Upper lobe of left lung (tissue), 6 donors: Measurements from ENCODE around the gene VDR. TPM values are rescaled to one million over a fixed set of nuclear protein-coding genes. Genes with fewer than 3 reads are reported as not detected.

Source experiments
- ATAC-seq, 2 donors: fragments of 200-7000 bp; cut with Tn5 transposase; one replicate each; pipeline ENCODE4 v1.9.1; 2022; ENCODE audit warnings: mild to moderate bottlenecking in 2 of 2, moderate library complexity in 2 of 2; ENCODE audit not compliant: low FRiP score in 2 of 2
- DNase-seq, 2 donors: peaks; one replicate each; pipeline ENCODE4 v3.0.0-alpha.2; 2019 to 2020
- H3K27ac ChIP-seq, 4 donors: fragments of 200-600 bp; sonication (generic); one replicate each; pipeline ENCODE4 v1.5.1; 2016 to 2019
- H3K27me3 ChIP-seq, 4 donors: fragments of 200-600 bp; sonication (generic); one replicate each; pipeline ENCODE4 v1.5.1; 2017 to 2019
- H3K36me3 ChIP-seq, 4 donors: fragments of 200-600 bp; sonication (generic); one replicate each; pipeline ENCODE4 v1.5.1; 2016 to 2019
- H3K4me1 ChIP-seq, 4 donors: fragments of 200-600 bp; sonication (generic); one replicate each; pipeline ENCODE4 v1.5.1; 2018 to 2019
- H3K4me3 ChIP-seq, 4 donors: fragments of 200-600 bp; sonication (generic); one replicate each; pipeline ENCODE4 v1.5.1; 2017 to 2019; ENCODE audit warnings: mild to moderate bottlenecking in 2 of 4, moderate library complexity in 1 of 4
- H3K9me3 ChIP-seq, 4 donors: fragments of 200-600 bp; sonication (generic); one replicate each; pipeline ENCODE4 v1.5.1; 2018 to 2019
- EP300 ChIP-seq, 4 donors: sonication (generic); formaldehyde crosslinking; IDR thresholded peaks; one replicate each; pipeline ENCODE4 v1.5.1; 2017; ENCODE audit warnings: antibody characterized with exemption in 4 of 4, control low read depth in 2 of 4
- POLR2A ChIP-seq, 4 donors: fragments of 450-650 bp; IDR thresholded peaks; one replicate each; pipeline ENCODE4 v1.5.1; 2016 to 2017; ENCODE audit warnings: antibody characterized with exemption in 4 of 4, mild to moderate bottlenecking in 2 of 4
- POLR2AphosphoS5 ChIP-seq, 2 donors: sonication (generic); formaldehyde crosslinking; IDR thresholded peaks; one replicate each; pipeline ENCODE4 v1.5.1; 2017; ENCODE audit warnings: antibody characterized with exemption in 2 of 2
- WGBS, 2 donors: methylation state at CpG; one replicate each; pipeline ENCODE4 v1.1.5; 2017 to 2018; 5-methylcytosine and 5-hydroxymethylcytosine counted together
- total RNA-seq, 6 donors: library from RNA; depleted of rRNA in 4 of 6; stranded (reverse); fragments of >200 nt in 4 of 6; gene quantifications; one replicate each; pipeline versions ENCODE4 v1.1.0 to v1.2.1, GENCODE V29; 2016 to 2021
- TF ChIP-seq, protein P1 (sequence below), 6 experiments: fragments of 450-650 bp in 4 of 6; fragments of 200-600 bp in 2 of 6; sonication (generic) in 2 of 6; IDR thresholded peaks; one replicate each; pipeline ENCODE4 v1.5.1; 2016 to 2019; ENCODE audit warnings: antibody characterized with exemption in 6 of 6
- donor health status: DM: no; HTN: no; CAD: no; lungs with moderate emphysema.
- donor health status: DM: no; HTN: yes; CAD: no; lungs with severe emphysema.

Gene VDR
- total RNA-seq, 6 donors from 2014 or later: 23.0 to 41.1 (median 27.5) TPM

DNA sequence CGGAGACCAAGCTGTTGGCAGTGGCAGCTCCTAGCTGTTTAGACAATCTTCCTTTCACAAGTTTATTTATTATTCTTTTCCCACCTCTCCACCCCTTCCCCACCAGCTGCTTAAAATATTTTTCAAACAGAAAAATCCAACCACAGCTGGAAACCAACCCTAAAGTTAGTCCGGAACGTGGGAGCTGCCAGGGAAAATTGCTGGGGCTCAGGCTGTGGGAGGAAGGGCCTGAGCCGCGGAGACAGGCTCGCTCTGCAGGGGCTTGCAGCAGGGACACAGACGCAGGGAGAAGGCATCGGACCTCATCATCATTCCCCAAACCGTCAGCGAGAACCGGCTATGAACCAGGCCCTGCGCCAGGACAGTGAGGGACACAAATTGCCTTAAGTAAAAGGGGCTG, 42.5 kb upstream of the VDR start:
- Histone ChIP-seq H3K27ac (no peak overlapping the region), H3K9me3 (no peaks in the 10 kb centered on the region), H3K36me3 (no peaks in the 10 kb centered on the region), H3K4me3 (no peak overlapping the region), H3K4me1 (peaks cover 0 to 26% (median 3%) of the 10 kb centered on the region in 4 donors), H3K27me3 (peaks cover 0 to 1% (median 0%) of the 10 kb centered on the region in 4 donors)
- ATAC-seq: no peak
- DNase-seq: no peak
- TF ChIP-seq POLR2A (IDR thresholded peaks at IDR 0.05) (no peak), POLR2AphosphoS5 (IDR thresholded peaks at IDR 0.05) (no peak), EP300 (IDR thresholded peaks at IDR 0.05) (no peak)
- TF ChIP-seq, protein P1, sequence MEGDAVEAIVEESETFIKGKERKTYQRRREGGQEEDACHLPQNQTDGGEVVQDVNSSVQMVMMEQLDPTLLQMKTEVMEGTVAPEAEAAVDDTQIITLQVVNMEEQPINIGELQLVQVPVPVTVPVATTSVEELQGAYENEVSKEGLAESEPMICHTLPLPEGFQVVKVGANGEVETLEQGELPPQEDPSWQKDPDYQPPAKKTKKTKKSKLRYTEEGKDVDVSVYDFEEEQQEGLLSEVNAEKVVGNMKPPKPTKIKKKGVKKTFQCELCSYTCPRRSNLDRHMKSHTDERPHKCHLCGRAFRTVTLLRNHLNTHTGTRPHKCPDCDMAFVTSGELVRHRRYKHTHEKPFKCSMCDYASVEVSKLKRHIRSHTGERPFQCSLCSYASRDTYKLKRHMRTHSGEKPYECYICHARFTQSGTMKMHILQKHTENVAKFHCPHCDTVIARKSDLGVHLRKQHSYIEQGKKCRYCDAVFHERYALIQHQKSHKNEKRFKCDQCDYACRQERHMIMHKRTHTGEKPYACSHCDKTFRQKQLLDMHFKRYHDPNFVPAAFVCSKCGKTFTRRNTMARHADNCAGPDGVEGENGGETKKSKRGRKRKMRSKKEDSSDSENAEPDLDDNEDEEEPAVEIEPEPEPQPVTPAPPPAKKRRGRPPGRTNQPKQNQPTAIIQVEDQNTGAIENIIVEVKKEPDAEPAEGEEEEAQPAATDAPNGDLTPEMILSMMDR (IDR thresholded peaks at IDR 0.05): no peak
- 78 to 81% methylated on average over 12 of the region's 12 CpGs for WGBS, 2 donors

DNA sequence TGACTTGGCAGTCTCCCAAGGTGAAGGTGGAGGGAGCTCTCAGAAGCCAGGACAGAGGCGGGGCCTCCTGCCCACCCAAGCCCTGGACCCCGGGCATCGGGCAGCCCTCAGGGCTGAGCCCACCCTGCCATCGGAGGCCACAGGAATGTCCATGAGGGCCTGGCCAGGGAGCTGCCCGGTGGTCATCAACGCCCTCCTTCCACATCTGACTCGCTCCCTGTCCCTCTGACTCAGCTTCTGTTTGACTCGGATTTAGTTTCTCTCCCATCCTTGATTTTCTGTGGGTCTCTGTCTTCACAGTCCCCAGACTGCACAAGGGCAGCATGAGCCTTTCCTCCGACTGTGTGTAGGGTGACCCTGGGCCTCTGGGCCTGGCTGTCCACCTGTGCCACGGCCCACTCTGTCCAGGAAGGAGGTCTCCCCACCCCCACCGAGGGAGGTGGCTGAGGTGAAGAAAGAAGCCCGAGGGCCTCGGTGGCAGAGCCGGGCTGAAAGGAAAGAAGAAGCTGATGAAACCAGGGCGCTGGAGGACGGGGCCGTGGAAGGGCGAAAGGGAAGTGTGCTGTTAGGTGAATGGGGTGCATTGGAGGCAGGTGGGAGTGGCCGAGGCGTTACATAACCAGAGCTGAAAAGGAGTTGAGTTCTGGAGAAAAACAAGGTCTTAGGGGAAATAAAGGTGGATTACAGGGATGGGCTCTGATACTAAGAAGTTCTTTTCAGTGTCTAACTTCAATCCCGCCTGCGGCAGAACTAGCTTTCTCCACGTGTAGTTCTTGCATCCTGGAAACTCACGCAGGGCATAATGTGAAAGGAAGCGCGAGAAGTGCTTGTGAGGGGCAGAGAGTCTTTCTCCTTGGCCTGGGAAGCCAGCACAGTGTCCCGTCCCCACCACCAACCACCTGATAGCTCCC, 41.9 kb upstream of the VDR start:
- DNase-seq: peak; percentile 39 to 51
- TF ChIP-seq POLR2A (IDR thresholded peaks at IDR 0.05) (no peak), POLR2AphosphoS5 (IDR thresholded peaks at IDR 0.05) (no peak), EP300 (IDR thresholded peaks at IDR 0.05) (no peak)
- TF ChIP-seq, protein P1 (IDR thresholded peaks at IDR 0.05): no peak
- Histone ChIP-seq H3K4me1 (peaks cover 0 to 31% (median 5%) of the 10 kb centered on the region in 4 donors), H3K9me3 (no peaks in the 10 kb centered on the region), H3K27ac (no peak overlapping the region), H3K27me3 (peaks cover 0 to 6% (median under 1%) of the 10 kb centered on the region in 4 donors), H3K4me3 (no peak overlapping the region), H3K36me3 (no peaks in the 10 kb centered on the region)
- no peak for ATAC-seq
- 60 to 69% methylated on average over 23 to 26 of the region's 27 CpGs for WGBS, 2 donors

DNA sequence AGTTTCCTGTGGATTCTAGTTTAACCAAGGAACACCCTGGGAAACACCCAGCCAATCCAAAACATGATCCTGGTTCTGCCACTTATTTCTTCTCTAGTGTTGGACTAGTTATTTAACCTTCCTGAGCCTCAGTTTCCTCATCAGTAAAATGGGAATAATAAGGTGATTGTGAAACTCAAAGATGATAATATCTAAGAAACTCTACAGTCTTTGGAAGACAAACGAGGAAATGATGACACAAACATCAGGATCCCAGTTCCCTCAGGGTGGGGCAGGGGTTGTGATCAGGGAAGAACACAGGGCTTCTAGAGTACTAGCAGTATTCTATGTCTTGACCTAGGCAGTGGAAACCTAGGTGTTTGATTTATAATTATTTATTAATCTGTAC, 40.5 kb upstream of the VDR start:
- TF ChIP-seq EP300 (IDR thresholded peaks at IDR 0.05) (no peak), POLR2A (IDR thresholded peaks at IDR 0.05) (no peak), POLR2AphosphoS5 (IDR thresholded peaks at IDR 0.05) (no peak)
- TF ChIP-seq, protein P1 (IDR thresholded peaks at IDR 0.05): no peak
- DNase-seq (no peak), ATAC-seq (no peak)
- H3K4me1 ChIP-seq: peaks cover 0 to 31% (median 5%) of the 10 kb centered on the region in 4 donors
- no peak overlapping the region for H3K27ac ChIP-seq
- H3K36me3 ChIP-seq: no peaks in the 10 kb centered on the region
- H3K27me3 ChIP-seq: peaks cover 0 to 6% (median 1%) of the 10 kb centered on the region in 4 donors
- H3K4me3 ChIP-seq: no peak overlapping the region
- no peaks in the 10 kb centered on the region for H3K9me3 ChIP-seq
- WGBS, 2 donors: 28 to 43% methylated on average over 1 of the region's 1 CpG

DNA sequence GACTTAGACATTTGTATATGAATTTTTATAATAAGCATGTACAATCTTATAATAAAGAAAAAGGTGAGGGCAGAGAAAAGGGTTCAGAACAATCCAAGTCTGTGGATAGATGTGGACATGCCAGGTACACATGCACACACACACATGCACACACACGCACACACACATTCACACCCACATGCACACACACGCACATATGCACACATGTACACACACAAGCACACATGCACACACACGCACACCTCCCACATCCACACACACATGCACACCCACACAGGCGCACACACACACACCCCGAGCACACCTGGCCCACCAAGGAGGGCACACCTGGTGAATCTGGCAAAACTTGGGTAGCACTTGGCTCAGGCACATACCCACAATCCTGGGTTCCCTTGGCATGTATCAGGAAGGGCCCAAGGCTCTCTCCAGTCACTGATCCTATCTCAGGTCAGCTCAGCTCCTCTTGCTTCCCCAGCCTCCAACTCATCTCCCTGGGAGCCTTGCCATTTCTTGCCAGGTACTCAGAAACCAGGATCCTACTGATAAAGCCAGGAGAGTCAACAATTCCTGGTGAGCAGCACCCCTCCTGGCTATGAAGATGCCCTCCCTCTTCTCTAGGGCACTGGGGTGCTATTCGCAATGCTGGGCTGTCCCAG, 40.0 kb upstream of the VDR start:
- no peaks in the 10 kb centered on the region for H3K9me3 ChIP-seq
- no peak overlapping the region for H3K27ac ChIP-seq
- ATAC-seq (no peak), DNase-seq (no peak)
- WGBS, 2 donors: 91 to 93% methylated on average over 6 of the region's 6 CpGs
- TF ChIP-seq, protein P1 (IDR thresholded peaks at IDR 0.05): no peak
- TF ChIP-seq POLR2AphosphoS5 (IDR thresholded peaks at IDR 0.05) (no peak), POLR2A (IDR thresholded peaks at IDR 0.05) (no peak), EP300 (IDR thresholded peaks at IDR 0.05) (no peak)
- no peaks in the 10 kb centered on the region for H3K36me3 ChIP-seq
- H3K27me3 ChIP-seq: peaks cover 0 to 6% (median 1%) of the 10 kb centered on the region in 4 donors
- H3K4me3 ChIP-seq: no peak overlapping the region
- H3K4me1 ChIP-seq: peaks cover 0 to 31% (median 5%) of the 10 kb centered on the region in 4 donors
